A673 (cell line): ENCODE measurements around the gene DIP2C.

ENCODE experiments used
- CTCF ChIP-seq: fragments of 300-800, 200-600 bp; sonication (generic); conservative IDR thresholded peaks from 2 replicates; pipeline ENCODE4 v1.5.1; 2017; ENCODE audit warnings: low read depth, mild to moderate bottlenecking, antibody characterized with exemption, low read length, moderate library complexity, mixed read lengths
- EZH2 ChIP-seq: fragments of 200-600 bp; sonication (generic); IDR thresholded peaks from 2 replicates; pipeline ENCODE4 v1.6.1; 2017; ENCODE audit warnings: borderline replicate concordance, low read depth, mild to moderate bottlenecking, mixed read lengths, antibody characterized with exemption, low read length; ENCODE audit not compliant: poor library complexity, severe bottlenecking

GRCh38 chr10:676178-676577 is 13.3 kb downstream of the DIP2C start:
- TF ChIP-seq CTCF (no peak), EZH2 (no peak)
